Uterus (tissue), 2 donors: ENCODE measurements around the gene OGFOD1.

Experiments used
- POLR2A ChIP-seq, 2 donors: fragments of 450-650 bp; IDR thresholded peaks; one replicate each; pipeline ENCODE4 v1.6.1; 2016; ENCODE audit warnings: antibody characterized with exemption in 2 of 2, mild to moderate bottlenecking in 1 of 2, moderate library complexity in 1 of 2
- TF ChIP-seq, protein P1 (sequence below), 4 experiments: fragments of 200-600 bp in 2 of 4; fragments of 450-650 bp in 2 of 4; sonication (generic) in 2 of 4; IDR thresholded peaks; one replicate each; pipeline ENCODE4 v1.5.1; 2016 to 2019; ENCODE audit warnings: antibody characterized with exemption in 4 of 4, mild to moderate bottlenecking in 2 of 4, moderate library complexity in 1 of 4

DNA sequence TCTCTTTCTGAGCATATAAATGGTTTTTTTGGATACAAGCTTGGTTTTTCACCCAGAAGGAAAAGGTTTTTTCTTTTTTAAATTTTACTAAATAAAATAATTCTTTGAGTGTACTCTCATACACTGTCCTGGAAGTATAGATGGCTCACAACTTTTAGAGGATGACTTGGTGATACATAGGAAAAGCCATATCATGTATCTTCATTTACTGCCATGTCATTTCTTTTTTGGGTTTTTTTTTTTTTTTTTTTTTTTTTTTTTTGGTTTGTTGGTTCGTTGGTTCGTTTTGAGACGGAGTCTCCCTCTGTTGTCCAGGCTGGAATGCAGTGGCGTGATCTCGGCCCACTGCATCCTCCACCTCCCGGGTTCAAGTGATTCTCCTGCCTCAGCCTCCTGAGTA is 11.8 kb downstream of the OGFOD1 start:
- TF ChIP-seq, protein P1, sequence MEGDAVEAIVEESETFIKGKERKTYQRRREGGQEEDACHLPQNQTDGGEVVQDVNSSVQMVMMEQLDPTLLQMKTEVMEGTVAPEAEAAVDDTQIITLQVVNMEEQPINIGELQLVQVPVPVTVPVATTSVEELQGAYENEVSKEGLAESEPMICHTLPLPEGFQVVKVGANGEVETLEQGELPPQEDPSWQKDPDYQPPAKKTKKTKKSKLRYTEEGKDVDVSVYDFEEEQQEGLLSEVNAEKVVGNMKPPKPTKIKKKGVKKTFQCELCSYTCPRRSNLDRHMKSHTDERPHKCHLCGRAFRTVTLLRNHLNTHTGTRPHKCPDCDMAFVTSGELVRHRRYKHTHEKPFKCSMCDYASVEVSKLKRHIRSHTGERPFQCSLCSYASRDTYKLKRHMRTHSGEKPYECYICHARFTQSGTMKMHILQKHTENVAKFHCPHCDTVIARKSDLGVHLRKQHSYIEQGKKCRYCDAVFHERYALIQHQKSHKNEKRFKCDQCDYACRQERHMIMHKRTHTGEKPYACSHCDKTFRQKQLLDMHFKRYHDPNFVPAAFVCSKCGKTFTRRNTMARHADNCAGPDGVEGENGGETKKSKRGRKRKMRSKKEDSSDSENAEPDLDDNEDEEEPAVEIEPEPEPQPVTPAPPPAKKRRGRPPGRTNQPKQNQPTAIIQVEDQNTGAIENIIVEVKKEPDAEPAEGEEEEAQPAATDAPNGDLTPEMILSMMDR (IDR thresholded peaks at IDR 0.05), result no peak
- no peak for TF ChIP-seq POLR2A (IDR thresholded peaks at IDR 0.05)
